ENCODE results near the gene BEND6.

BEND6 gene

GRCh38 chr6:56930846-56931245 is 24.1 kb upstream of the BEND6 start:
- no peak for DNase-seq (ENCODE audit: low read depth)
- in situ Hi-C loops (cut with HindIII; ENCODE audit: low sequenced_read_pairs) = no loop called here

DNA sequence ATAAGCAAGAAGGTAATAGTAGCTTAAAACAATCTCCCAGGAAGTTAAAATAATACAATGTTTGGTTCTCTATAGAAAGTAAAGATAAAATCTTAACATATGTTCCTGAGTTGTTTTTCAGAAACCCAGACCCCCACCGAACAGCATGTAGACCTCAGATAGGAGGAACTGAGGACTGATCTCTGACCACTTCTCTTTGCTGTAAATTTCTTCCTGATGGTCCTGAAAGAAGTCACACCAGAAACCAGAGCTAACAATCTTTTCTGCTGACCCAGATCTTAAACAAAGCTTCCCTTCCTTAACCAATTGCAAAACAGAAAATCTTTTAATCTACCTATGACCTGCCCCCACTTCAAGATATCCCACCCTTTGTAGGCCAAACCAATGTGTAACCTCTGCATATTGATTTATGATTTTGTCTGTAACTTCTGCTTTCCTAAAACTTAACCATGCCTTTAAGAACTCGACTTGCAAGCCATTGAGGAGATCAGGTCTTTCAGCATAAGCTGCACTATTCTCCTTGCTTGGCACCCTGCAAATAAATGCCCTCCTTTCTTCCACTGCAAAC is 21.9 kb upstream of the BEND6 start:
- H3K4me3 ChIP-seq (ENCODE audit: low read depth, low read length) = no peak overlapping the region
- TF ChIP-seq, protein P1, sequence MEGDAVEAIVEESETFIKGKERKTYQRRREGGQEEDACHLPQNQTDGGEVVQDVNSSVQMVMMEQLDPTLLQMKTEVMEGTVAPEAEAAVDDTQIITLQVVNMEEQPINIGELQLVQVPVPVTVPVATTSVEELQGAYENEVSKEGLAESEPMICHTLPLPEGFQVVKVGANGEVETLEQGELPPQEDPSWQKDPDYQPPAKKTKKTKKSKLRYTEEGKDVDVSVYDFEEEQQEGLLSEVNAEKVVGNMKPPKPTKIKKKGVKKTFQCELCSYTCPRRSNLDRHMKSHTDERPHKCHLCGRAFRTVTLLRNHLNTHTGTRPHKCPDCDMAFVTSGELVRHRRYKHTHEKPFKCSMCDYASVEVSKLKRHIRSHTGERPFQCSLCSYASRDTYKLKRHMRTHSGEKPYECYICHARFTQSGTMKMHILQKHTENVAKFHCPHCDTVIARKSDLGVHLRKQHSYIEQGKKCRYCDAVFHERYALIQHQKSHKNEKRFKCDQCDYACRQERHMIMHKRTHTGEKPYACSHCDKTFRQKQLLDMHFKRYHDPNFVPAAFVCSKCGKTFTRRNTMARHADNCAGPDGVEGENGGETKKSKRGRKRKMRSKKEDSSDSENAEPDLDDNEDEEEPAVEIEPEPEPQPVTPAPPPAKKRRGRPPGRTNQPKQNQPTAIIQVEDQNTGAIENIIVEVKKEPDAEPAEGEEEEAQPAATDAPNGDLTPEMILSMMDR (IDR thresholded peaks at IDR 0.05; ENCODE audit: low read depth, low read length, missing control alignments) = no peak
- no peak for DNase-seq (ENCODE audit: low read depth)
- in situ Hi-C loops (cut with HindIII; ENCODE audit: low sequenced_read_pairs) = no loop called here

More at GRCh38 chr6:56930846-56931245, 24.1 kb upstream of the BEND6 start:
- TF ChIP-seq, protein P1 (IDR thresholded peaks at IDR 0.05; ENCODE audit: low read depth, low read length, missing control alignments) = no peak
- H3K4me3 ChIP-seq (ENCODE audit: low read depth, low read length) = no peak overlapping the region

- in situ Hi-C loops (cut with HindIII; ENCODE audit: low sequenced_read_pairs) = no loop called here
- no peak for DNase-seq (ENCODE audit: low read depth)
- TF ChIP-seq, protein P1 (IDR thresholded peaks at IDR 0.05; ENCODE audit: low read depth, low read length, missing control alignments) = no peak
- no peak overlapping the region for H3K4me3 ChIP-seq (ENCODE audit: low read depth, low read length)
Measured at GRCh38 chr6:56933650-56934049, 21.3 kb upstream of the BEND6 start.

- no peak for DNase-seq (ENCODE audit: low read depth)
- no peak overlapping the region for H3K4me3 ChIP-seq (ENCODE audit: low read depth, low read length)
- in situ Hi-C loops (cut with HindIII; ENCODE audit: low sequenced_read_pairs) = no loop called here
- TF ChIP-seq, protein P1 (IDR thresholded peaks at IDR 0.05; ENCODE audit: low read depth, low read length, missing control alignments) = no peak
Measured at GRCh38 chr6:56934876-56935275, 20.0 kb upstream of the BEND6 start.

GRCh38 chr6:56936466-56936865 is 18.4 kb upstream of the BEND6 start:
- in situ Hi-C loops (cut with HindIII; ENCODE audit: low sequenced_read_pairs) = no loop called here
- H3K4me3 ChIP-seq (ENCODE audit: low read depth, low read length) = no peak overlapping the region
- TF ChIP-seq, protein P1 (IDR thresholded peaks at IDR 0.05; ENCODE audit: low read depth, low read length, missing control alignments) = no peak
- DNase-seq (ENCODE audit: low read depth) = no peak

DNA sequence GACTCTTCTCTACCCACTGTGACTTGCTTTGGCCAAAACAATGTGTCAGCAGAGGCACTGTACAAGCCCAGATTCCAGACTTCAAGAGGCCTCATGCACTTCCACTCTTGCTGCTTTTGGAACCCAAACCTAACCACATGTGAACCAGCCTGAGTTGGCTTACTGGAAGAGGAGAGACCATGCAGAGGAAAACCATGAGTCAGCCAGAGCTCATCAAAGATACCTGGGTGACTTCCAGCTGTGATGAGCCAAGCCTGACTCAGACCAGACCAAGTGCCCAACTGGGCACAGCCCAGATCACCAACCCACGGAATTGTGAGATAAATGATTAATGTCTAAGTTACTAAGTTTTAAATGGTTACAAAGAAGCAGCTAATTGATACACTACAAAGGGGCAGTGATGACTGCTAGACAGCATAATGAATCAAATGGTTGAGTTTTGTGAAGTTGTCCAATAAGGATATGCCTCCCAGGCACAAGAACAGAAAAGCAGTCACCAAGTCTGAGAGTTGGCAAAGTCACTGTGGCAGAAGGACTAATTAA is 16.2 kb upstream of the BEND6 start:
- TF ChIP-seq, protein P1 (IDR thresholded peaks at IDR 0.05; ENCODE audit: low read depth, low read length, missing control alignments) = no peak
- peak; percentile 98 for DNase-seq (ENCODE audit: low read depth)
- H3K4me3 ChIP-seq (ENCODE audit: low read depth, low read length) = no peak overlapping the region
- in situ Hi-C loops (cut with HindIII; ENCODE audit: low sequenced_read_pairs) = no loop called here

Measured in astrocyte of the cerebellum (primary cell).